HG03175 (cell line): ENCODE data around the gene KCNMA1.

Experiments
- ATAC-seq: cut with Tn5 transposase; IDR thresholded peaks from one replicate; pipeline ENCODE4 v1.9.1; 2021; ENCODE audit warnings: mild to moderate bottlenecking, moderate library complexity; ENCODE audit not compliant: unreplicated experiment

The KCNMA1 gene

DNA sequence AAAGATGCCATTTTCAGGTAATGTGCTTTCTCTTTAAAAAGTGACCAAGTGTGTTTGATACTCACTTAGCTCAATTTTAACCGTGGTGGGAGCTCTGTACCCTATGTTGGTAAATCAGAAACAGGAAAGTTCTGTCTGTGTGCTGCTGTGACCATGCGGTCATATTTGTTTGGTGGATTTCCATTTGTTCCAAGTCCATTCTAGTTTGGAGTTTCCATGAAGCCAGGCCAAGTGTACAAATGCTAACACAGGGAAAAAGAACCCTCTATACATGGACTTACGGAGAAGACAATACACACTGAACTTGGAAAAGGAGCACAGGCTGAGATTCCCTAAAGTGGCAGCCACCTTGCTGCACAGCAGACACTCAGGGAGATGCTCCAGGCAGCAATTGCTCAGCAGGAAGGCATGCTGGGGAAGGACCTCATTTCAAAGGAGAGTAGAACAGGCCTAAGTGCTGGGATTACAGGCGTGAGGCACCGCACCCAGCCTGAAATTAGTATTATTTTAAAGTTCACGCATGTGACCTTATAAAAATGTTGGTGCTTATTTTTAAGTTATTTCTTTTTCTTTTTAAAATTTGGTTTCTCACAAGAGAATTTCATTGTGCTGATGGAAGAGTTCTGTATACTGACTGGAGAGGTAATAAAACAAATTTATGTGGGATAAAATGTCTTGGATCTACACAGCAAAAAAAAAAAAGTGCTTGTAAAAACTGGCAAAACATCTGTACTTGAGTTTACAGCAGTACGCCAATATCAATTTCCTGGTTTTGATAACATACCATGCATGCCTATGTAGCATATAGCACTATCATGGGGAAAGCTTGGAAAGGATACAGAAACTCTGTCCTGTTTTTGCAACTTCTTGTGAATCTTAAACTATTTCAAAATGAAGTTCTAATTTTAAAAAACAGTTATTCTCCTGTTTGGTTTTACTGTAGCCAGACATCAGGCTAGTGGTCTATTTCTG lies 436.2 kb downstream of the KCNMA1 start:
- no peak for ATAC-seq

DNA sequence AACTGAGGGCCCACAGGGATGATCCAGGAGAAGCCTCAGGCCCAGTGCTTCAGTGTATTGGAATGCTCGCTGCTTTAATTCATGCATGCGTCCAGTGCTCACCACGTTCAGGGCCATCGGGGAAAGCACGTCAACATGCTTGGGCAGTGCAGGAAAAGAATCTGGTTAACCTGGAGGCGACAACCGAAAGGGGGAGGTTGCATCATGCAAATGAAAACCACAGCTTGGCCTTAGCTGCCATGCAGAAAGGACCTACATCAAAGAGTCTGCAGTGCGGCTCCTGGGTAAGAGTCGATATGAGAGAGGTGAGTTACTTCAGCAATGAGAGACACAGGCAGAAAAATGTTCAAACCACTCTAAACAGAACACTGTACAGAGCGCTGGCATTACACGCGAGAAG lies 440.1 kb downstream of the KCNMA1 start:
- no peak for ATAC-seq

DNA sequence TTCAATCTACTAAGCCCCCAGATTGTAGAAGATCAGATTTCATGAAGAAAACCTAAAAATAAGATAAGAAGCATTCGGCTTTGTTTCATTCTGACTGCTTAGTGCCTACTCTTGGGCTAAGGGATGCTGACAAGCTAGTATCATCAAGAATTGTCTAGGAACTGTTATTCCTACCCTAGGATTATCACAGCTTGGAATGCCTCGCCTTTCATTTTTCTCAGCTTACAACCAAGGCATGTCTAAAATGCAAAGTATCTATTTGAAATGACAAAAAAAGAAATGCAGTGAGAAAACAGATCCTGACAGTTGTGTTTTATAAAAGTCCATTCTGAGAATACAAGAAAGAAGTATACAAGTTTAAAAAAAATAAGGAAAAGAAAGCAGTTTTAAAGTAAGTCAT lies 441.0 kb downstream of the KCNMA1 start:
- no peak for ATAC-seq

DNA sequence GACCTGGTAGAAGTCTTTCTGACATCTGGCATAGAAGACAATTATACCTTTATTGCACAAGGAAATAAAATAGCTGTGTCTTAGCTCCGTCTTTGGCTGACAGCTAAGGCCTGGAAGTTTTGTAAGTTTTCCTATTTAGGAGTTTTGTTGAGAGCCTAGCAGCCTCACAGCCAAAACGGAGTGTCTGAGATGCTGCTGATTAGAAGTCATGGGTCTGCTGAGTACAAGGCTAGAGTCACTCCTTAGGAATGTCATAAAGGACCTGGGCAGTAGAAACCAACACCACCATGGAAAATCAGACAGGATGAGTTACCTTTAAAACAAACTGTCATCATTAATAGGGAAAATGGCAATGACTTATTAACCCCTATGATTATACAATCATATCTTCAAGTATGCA lies 442.5 kb downstream of the KCNMA1 start:
- ATAC-seq: no peak

DNA sequence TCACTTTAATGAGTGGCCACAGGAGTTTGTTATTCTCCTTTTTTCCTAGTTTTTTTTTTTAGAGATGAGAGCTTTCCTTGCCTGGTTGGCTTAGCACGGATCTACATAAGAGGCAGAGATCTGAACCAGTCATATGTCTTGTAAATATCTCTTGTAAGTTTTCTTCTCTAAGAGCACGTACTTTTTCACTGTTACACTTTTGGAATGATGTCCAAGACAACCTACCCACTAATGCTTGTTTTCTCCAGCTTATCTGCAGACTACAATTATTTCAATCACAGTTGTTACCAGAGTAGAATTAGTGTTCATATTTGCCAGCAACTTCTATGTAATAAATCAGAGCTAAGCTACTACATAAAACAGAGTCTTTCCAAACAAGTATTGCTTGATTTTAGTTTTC lies 444.6 kb downstream of the KCNMA1 start:
- ATAC-seq: no peak

DNA sequence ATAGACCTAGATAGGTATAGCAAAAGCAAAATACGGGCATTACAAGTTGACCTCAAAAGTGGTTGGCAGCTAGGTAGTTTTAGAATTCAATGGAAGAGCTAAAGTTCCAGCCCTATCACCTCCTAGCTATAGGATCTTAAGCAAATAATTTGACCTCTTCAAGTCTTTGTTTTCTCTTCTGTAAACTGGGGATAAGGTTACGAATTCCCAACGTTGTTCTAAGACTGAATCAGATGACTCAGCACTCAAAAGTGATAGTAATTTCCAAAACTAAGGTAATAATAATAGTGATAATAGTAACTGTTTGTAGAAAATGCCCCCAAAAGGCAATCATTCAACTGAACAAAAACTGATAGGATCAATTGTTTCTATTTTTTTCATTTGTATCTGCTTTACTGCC lies 445.2 kb downstream of the KCNMA1 start:
- ATAC-seq: no peak

DNA sequence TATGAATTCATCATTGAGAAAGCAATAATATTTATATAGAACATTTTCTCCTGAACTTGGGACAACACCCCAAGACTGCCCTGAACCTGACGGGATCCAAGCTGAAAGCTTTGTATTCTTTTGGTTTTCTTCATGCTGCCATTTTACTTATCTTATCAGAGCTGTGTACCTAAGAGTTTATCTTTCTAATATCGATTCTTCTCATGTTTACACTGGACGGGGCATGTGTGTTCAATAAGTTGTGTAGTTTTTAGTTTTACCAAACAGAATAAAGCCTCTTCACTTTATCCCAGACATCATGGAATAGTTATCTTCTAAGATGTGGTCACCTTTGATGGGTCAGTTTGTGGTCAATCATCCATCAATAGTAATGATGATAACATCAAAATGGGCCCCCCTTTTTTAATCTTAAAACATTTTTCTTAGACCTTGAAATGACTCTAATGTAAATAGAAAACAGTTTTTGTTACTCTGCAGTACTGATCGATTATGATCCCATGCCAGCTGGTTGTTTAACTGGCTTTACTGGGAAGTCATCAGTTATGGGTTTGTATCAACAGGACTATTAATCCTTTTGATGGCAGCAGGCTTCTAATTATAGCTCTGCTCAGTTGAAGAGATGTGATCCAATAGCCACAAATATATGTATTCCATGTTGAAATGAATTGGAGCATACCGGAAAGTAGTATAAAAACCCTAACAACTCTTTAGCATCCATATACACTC lies 446.1 kb downstream of the KCNMA1 start:
- ATAC-seq: no peak

DNA sequence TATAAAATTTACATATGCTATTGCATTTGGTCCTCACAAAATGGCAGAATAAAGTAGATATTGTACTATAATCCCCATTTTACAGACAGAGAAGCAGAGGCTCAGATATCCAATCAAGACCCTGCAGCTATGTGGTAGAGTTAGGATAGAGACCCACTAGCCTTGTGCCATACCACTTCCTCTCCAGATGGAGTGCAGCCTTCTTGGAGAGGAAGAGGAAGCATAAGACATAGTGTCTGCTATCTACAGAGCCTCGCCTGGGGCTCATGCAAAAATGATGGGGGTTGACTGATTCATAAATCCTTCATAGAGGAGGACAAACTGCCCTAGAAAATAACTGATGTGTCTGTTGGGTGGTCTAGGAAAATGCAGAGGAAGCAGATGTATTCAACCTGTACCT lies 447.3 kb downstream of the KCNMA1 start:
- ATAC-seq: no peak

DNA sequence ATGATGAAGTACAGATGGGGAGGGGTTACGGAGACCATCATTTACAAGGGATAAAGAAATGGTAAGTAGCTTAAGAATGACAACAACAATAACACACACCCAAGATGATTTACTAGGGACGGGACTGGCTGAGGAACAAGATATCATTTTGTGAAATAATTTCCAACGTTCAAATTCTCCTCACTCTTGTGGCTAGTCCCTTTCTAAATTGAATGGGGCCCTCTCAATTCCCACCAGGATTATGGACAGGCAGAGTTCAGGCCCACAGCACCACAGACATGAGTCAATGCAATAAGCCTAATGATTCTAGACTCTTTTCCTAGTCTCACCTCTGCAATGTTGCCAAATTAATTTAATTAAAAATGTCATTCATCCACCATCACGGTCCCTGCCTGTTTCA lies 448.1 kb downstream of the KCNMA1 start:
- no peak for ATAC-seq

DNA sequence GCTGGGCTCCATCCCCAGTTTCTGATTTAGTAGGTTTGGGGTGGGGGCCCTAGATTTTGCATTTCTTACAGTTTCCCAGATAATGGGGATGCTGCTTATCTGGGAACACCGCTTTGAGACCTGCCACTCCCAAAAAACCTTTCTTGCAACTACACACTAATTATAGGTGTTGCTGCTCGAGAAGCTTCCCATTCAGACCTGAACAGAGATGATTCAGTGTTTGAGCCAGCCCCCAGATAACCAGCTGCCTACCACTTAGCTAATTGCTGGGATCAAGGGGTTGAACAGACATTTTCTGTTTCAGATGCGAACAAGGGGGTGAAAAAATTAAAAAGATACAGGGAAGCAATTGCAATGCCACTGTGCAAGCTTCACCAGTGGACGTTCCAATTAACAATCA lies 448.5 kb downstream of the KCNMA1 start:
- ATAC-seq: no peak

DNA sequence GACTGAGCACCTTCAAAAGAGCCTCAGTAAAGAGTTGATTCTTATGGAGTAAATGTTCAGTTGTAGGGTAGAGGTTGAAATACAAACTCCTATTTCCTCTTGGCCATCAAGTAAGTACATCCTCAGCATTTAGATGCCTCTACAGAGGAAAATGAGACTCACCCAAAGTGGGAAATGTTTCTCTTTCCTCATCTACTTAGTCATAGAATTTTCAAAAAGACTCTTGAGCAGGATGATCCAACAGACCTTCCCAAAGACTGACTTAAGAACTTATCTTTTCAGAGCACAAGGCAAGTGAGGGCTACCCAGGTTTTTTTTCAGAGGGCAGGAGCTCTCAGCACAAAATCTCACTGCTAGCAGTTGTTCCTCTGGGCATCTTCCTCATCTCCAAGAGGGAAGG lies 449.1 kb downstream of the KCNMA1 start:
- no peak for ATAC-seq

DNA sequence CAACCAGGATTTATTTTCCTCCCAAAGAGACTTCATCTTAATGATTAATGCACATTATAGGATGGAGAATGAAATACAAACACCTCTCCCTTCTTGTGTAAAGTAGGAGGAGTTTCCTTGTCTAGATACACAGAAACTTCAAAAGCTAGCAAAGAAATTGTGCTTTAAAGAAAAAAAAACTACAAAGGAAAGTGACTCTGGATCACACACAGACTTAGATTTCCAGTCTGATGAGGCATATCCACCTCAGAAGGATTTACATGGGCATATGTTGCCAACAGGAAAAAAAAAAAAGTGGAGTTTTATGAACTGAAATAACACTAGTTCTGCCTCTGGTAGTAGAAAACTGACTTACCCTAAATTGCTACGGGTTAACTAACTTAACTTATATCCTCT lies 449.6 kb downstream of the KCNMA1 start:
- no peak for ATAC-seq

DNA sequence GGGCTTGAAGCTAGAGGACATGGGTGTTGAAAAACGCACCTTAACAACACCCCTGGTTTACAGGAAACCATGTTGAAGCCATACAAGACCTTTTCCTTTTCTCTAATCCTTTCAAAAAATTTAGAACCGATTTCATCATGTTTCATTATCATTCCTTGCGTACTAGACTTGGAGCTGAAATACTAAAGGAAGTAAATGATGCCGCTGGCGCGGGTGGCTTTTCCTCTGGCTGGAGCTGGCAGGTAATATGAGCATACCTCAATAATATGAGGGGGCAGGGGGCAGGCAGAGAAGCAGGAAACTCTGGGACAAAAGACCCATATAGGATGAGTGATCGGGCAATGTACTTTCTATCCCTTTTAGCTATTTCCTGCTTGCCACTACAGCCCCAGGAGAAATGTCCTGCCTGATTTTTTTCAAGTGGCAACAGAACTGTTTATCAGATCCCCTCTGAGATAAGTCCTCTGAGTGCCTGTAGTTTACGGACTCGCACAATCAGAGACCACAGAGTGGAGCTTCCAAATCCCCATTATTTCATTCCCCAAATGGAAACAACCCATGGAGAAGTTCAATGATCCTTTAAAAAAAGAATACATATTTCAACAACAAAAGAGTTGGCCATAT lies 450.1 kb downstream of the KCNMA1 start:
- ATAC-seq: no peak

DNA sequence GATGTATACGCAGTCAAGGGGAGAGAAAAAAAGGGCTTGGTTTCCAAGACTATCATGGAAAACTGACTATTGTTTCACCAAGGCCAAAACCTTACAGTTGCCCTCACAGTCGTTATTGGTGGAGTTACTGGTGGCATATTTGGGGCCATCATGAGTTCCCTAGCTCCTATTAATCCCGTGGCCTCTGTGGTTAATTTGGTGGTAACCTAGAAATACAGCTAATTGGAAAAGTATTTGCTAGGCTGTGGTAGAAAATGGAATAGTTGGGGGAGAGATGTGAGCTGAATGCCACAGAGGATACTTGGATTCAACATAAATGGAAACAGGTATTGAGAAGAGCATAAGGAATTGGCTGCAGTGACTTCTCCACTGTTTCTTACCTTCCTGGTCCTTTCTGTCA lies 450.7 kb downstream of the KCNMA1 start:
- no peak for ATAC-seq

DNA sequence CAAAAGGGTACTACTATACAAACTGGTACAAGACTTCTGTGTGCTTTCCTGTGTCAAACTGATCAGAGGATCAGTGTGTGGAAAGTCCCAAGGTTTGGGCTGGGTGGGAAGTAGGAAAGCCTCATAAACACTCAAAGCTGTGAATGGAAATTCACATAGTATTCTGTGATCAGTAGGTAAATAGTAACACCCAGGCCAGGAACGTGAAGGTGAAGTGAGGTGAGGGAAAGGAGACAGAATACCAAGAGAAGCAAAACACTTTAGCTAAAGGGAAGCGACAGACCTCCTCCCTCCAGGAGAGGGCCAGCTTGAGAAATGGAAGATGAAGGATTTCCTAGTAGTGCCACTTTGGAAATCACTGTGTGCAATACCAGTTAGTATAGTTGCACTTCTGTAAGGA lies 451.9 kb downstream of the KCNMA1 start:
- no peak for ATAC-seq

DNA sequence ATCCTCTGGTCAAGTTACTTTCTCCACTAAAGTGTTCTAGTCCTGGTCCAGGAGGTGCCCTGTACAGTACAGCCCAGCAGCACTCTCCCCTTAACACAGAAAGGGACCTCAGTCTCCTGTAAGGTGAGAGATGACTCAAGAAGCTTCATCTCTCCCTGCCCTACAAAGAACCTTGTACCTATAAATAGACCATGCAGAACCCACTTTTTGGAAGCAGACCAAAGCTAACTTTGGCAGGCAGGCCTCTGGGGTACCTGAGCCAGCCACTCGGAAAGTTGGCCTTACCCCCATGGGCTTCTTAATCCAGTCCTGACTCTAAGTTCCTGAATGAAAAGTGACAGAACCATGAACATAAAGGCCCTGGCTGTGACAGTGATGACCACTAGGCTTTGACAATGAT lies 454.8 kb downstream of the KCNMA1 start:
- ATAC-seq: no peak

DNA sequence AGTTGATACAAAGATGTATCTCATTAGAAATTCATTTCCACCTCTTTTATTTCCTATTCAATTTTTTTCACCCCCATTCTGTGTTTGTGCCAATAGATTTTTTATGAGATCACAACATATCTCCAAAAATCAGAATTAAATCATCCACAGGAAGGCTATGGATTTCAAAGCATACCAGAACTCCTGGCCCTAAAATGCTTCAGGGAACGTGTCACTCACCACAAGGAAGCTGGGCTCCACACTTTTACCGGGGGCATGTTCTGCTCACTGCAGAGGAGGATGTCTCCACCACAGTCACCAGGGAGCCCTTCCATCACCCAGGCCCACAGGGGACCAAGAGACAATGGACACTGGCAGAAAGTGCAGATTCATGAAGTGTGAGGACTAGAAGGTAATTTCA lies 456.8 kb downstream of the KCNMA1 start:
- ATAC-seq: no peak

DNA sequence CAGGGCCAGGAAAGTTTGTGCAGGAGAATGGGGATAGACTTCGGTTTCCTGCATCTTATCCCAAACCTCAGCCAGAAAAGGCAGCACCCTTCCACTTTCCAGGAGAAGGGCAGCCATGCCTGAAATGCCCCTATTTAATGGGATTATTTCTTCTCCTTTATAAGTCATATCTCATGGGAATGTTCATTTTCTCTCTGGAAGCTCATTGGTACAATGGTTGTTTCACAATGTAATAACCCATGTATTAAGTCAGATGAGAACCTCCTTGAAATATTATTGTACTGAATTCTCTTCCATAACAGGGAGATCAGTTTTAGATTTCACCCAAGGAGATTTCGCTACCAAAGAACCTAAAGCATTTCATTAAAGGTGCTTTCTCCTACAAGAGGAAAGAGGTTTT lies 457.5 kb downstream of the KCNMA1 start:
- ATAC-seq: no peak

DNA sequence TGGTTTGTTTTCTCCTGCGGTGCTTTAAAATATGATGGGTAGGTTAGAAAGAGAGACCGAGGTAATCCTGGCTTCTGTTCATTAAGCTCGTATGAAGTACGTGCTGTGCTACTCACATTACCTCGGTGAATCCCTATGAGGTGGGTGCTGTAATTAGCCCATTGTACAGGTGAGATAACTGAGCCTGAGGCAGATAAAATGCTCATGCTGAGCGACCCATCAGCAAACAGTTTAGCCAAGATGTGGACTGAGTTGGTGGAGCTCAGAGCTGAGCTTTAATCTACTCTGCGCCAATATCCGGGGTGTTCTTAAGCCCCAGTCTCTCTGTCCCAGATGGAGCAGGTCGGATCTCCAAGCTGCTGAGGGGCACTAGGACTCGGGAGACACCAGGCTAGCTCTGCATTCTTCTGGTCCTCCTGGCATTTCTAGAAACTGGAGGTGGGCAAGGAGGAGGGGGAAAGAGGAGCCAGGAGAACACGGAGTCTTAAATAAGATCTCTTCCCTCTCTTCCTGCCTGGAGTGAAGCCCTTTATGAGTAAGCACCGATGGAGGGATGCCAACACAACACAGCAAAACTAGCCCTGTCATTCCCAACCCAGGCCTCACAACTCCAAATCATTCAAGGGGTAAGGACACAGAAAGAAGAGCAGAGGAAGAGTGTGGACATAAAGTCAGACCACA lies 458.5 kb downstream of the KCNMA1 start:
- no peak for ATAC-seq

DNA sequence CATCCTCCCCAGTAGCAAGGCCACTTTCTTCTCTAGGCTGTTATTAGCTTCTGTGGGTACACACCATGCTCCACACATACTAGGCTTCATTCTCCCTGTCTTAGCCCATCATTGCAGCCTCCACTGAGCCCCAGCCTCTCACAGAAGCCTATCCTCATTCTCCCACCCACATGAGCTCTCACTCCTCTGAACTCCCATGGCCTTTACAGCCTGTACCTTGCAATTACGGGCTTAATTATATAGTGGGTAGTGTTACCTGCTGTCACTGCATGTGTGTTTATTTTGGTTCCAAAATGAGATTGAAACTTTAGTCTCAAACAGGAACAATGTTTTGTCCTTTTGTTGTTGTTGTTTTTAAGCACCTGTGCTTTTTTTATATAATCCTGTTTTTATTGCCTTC lies 460.0 kb downstream of the KCNMA1 start:
- no peak for ATAC-seq

DNA sequence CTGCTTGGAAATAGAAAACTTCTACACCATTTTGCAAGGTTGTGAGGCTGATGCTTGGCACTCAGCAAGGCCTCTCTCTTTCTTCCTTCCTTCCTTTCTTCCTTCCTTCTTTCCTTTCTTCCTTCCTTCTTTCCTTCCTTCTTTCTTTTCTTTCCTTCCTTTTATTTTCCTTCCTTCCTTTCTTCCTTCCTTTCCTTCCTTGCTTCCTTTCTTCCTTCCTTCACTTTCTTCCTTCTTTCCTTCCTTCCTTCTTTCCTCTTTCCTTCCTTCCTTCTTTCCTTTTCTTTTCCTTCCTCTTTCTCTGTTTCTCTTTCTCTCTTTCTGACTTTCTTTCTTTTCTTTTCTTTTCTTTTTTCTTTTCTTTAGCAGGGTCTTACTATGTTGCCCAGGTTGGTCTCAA lies 460.4 kb downstream of the KCNMA1 start:
- no peak for ATAC-seq
